Measurements from ENCODE around the gene SGMS1.

SGMS1 gene

DNA sequence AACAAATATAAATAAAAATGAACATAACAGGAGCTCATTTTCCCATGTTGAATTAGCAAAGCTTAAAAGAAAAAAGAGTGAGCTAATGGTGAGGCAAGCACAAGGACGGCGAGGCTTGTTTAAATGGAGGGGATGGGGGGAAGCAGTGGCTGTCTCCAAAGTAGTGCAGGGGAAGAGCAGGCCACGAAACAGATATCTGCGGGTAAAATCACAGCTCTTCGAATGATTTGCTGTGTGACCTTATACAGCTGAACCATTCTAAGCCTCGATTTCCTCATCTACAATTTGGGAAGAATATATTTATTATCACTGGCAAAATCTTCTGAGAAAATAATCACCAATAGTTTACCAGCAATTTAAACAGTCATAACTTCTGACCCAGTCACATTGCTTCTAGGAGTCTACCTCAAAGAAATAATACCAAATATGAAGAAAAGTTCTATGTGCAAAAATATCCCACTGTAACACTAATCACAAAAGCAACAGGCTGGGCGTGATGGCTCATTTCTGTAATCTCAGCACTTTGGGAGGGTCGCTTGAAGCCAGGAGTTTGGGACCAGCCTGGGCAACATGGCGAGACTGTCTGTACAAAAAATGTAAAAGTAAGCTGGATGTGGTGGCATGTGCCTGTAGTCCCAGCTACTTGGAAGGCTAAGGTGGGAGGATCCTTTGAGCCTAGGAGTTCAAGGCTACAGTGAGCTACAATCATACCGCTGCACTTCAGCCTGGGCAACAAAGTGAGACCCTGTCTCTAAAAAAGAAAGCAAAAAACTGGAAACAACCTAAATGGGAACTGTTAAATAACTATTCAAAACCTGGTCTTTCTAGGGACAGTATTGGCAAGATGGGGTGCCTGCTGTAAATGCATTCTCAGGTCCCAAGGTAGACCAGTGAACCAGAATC lies 309.3 kb downstream of the SGMS1 start:
- H3K4me3 ChIP-seq (ENCODE audit: low read depth, low read length), result no peak overlapping the region
- no peak for DNase-seq (ENCODE audit: low read depth)
- TF ChIP-seq, protein P1, sequence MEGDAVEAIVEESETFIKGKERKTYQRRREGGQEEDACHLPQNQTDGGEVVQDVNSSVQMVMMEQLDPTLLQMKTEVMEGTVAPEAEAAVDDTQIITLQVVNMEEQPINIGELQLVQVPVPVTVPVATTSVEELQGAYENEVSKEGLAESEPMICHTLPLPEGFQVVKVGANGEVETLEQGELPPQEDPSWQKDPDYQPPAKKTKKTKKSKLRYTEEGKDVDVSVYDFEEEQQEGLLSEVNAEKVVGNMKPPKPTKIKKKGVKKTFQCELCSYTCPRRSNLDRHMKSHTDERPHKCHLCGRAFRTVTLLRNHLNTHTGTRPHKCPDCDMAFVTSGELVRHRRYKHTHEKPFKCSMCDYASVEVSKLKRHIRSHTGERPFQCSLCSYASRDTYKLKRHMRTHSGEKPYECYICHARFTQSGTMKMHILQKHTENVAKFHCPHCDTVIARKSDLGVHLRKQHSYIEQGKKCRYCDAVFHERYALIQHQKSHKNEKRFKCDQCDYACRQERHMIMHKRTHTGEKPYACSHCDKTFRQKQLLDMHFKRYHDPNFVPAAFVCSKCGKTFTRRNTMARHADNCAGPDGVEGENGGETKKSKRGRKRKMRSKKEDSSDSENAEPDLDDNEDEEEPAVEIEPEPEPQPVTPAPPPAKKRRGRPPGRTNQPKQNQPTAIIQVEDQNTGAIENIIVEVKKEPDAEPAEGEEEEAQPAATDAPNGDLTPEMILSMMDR (IDR thresholded peaks at IDR 0.05; ENCODE audit: insufficient read depth, low read depth, low read length, missing control alignments), result no peak

DNA sequence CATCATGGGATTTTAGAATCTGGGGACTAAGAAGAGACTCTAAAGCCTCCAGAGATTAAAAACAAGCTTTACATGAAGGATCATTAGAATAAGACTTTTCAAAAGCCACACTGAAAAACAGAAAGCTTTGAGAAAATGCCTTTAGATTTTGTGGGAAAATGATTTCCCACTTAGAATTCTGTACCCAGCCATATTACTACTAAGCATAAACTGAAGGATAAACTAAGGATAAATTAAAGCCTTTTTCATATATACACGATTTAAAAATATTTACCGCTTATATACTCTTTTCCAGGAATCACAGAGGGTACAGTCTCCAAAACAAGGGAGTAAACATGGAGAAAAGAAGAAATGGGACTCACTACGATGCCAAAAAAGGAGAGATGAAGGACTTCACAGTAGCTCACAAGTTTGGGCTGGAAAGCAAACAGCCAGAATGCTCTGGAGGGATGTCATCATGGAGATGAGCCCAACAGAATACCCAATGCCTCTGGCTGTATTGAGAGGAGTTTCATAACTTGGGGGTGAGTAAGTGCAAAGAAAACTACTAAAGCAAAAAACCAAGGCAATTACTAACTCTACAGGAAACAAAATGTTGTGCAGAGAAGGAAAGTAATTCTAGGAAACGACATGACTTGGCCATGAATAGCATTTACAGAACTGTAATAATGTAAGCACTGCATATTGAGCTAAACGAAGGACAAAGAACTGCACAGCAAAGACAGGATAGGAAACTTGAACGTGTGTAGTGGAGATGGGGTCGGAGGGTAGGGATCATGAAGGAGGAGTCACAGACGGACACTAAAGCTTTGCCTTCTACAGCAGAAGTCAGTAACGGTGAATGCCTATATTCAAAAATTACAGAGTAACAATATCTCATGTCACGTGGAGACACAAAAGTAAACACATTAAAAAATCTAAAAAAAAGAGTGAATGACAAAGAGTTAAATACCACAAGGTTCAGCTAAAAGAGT lies 311.0 kb downstream of the SGMS1 start:
- no peak for DNase-seq (ENCODE audit: low read depth)
- TF ChIP-seq, protein P1 (IDR thresholded peaks at IDR 0.05; ENCODE audit: insufficient read depth, low read depth, low read length, missing control alignments), result no peak
- H3K4me3 ChIP-seq (ENCODE audit: low read depth, low read length), result no peak overlapping the region

DNA sequence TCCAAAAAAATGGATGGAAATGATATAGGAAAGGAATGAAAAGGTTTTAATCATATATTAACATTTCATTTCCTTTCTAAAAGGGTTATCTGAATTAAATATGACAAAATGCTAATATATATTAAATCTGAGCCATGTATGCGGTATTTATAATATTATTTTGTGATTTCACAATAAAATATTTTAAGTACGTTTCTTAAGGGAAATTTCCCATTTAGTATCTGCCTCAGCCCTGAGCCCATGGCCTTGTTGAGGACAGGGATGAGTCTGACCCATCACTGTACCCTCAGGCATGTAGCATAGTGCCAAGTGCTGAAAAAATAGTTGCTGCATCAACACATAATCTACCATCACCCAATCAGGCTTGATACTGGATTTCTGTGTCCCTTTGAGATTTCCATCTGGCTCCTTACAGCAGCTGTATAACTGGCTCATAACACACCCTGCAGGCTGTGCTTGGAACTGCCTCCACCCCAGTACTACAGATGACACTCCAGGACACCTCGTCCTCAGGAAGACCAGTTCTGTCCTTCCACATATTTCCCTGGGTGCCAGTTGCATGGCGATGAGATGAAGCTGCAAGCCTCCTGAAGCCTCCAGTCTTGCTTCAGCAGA lies 313.1 kb downstream of the SGMS1 start:
- no peak overlapping the region for H3K4me3 ChIP-seq (ENCODE audit: low read depth, low read length)
- peak; percentile 57 for DNase-seq (ENCODE audit: low read depth)
- TF ChIP-seq, protein P1 (IDR thresholded peaks at IDR 0.05; ENCODE audit: insufficient read depth, low read depth, low read length, missing control alignments), result peak; percentile 59

DNA sequence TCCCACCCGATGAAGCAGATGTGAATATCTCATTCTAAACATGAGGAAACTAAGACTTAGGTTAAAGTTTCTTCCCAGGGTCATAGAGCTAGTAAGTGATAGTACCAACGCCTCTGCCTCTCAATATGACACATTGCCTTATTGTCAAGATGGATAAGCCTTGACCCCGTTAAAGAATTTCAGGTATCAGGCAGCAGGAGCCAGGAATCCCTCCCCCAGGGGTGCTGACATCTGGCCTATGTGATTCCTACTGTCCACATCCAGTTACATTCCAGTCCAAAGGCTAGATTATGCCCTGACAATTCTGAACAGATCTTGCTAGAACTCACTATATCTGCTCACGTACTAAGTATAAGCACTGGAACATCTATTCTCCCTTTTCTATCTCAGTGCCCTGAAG lies 314.4 kb downstream of the SGMS1 start:
- TF ChIP-seq, protein P1 (IDR thresholded peaks at IDR 0.05; ENCODE audit: insufficient read depth, low read depth, low read length, missing control alignments), result no peak
- no peak for DNase-seq (ENCODE audit: low read depth)
- H3K4me3 ChIP-seq (ENCODE audit: low read depth, low read length), result no peak overlapping the region

DNA sequence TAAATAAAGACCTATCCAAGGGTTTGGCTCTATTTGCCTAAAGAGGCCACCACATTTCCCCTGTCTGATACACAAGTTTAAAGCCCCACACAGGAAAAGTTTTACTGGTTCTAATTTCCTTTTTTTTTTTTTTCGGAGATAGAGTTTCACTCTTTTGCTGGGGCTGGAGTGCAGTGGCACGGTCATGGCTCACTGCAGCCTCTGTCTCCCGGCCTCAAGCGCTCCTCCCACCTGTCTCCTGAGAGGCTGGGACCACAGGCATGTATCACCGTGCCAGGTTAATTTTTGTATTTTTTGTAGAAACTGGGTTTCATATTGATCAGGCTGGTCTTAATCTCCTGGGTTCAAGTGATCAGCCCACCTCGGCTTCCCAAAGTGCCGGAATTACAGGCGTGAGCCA lies 319.1 kb downstream of the SGMS1 start:
- TF ChIP-seq, protein P1 (IDR thresholded peaks at IDR 0.05; ENCODE audit: insufficient read depth, low read depth, low read length, missing control alignments), result no peak
- DNase-seq (ENCODE audit: low read depth), result no peak
- H3K4me3 ChIP-seq (ENCODE audit: low read depth, low read length), result no peak overlapping the region

DNA sequence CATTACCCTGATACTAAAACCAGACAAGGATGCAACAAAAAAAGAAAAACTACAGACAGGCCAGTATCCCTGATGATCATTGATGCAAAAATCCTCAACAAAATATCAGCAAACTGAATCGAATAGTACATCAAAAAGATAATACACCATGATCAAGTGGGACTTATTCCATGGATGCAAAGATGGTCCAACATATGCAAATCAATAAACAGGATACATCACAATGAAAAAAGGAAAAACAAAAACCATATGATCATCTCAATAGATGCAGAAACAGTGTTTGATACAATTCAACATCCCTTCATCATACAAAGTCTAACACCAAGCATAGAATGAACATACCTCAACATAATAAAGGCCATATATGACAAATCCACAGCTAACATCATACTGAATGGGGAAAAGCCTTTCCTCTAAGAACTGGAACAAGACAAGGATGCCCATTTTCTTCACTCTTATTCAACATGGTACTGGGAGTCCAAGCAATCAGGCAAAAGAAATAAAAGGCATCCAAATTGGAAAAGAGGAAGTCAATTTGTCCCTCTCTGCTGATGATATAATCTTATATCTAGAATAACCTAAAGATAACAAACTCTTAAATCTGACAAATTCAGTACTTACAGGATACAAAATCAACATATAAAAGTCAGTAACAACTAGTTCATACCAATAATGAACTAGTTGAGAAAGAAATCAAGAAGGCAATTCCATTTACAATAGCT lies 323.6 kb downstream of the SGMS1 start:
- TF ChIP-seq, protein P1 (IDR thresholded peaks at IDR 0.05; ENCODE audit: insufficient read depth, low read depth, low read length, missing control alignments), result no peak

More for the DNA sequence above, 323.6 kb downstream of the SGMS1 start:
- H3K4me3 ChIP-seq (ENCODE audit: low read depth, low read length), result no peak overlapping the region
- DNase-seq (ENCODE audit: low read depth), result no peak
